Hematopoietic multipotent progenitor cell treated with erythropoietin and hydrocortisone succinate and interleukin-3 and kit ligand, for 4 days (in vitro differentiated cells): ENCODE results near the gene HSFY1.
"Not testable (repeated sequence)": the region's sequence is repeated elsewhere in the genome, so short reads cannot be mapped to it uniquely, and the experiment has no call there.

Experiments
- DNase-seq: peaks from one replicate; pipeline ENCODE4 v3.0.0-alpha.2; 2015

HSFY1 gene, protein sequence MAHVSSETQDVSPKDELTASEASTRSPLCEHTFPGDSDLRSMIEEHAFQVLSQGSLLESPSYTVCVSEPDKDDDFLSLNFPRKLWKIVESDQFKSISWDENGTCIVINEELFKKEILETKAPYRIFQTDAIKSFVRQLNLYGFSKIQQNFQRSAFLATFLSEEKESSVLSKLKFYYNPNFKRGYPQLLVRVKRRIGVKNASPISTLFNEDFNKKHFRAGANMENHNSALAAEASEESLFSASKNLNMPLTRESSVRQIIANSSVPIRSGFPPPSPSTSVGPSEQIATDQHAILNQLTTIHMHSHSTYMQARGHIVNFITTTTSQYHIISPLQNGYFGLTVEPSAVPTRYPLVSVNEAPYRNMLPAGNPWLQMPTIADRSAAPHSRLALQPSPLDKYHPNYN

DNA sequence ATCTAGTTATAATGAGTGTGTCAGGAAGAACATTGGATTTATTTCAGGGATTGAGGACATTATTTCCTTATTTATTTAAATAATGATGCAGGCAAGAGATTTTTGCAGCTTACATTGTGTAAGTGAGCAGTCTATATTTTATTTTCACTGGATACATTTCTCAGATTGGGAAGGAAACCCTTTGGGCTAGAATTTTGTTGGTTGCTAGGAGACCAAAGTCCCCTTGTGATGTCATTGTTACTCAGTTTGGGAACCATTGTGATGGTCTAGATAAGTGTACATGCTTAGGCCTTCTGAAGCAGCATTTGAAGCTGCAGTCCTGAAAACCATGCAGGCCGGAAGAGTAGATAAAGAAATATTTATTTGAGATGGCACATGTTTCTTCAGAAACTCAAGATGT, at the start of gene HSFY1:
Gene HSFY1 (plus strand): TSS at position 301 of the 400 bp plus-strand sequence. CDS start 68 bp downstream, at position 369.
- not testable (repeated sequence) for DNase-seq

DNA sequence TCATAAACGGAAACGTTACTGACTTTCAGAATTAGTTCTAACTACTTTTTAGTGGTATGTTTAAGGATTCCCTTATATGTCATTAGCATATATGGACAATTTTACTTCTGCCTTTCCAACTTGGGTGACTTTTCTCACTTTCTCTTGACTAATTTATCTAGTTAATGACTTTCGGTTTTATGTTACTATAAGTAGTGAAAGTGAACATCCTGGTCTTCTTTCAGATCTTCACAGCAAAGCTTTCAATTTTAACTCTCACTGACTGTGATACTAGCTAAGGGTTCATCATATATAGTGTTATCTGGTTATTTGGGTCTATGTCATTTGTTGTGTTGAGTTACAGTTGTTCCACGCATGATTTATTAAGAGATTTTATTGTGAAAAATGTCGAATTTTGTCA, 42.3 kb upstream of the HSFY1 start:
- DNase-seq = not testable (repeated sequence)

DNA sequence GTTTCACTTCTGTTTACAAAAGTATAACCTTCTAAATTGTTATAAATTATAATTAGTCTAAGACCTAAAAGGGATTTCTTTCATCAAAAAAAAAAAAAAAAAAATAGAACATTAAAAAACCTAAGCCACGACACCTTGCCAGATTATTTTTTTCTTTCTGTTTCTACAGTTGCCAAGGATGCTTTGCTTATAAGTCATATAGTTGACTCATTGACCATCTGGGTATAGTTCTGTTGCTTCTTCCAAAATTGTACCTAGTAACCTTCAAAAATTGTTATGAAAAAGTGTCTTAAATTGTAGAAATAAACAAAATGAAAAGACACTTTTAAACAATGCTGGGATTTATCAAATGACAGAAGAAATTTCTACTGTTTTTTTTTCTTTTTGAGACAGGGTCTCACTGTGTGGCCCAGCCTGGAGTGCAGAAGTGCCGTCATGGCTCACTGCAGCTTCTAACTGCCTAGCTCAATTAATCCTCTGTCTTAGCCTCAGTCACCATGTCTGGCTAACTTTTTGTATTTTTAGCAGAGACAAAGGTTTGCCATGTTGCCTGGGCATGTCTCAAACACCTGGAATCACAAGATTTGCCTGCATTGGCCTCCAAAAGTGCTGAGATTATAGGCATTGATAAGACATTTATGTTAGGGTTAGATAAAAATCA, 15.4 kb upstream of the HSFY1 start:
- not testable (repeated sequence) for DNase-seq

DNA sequence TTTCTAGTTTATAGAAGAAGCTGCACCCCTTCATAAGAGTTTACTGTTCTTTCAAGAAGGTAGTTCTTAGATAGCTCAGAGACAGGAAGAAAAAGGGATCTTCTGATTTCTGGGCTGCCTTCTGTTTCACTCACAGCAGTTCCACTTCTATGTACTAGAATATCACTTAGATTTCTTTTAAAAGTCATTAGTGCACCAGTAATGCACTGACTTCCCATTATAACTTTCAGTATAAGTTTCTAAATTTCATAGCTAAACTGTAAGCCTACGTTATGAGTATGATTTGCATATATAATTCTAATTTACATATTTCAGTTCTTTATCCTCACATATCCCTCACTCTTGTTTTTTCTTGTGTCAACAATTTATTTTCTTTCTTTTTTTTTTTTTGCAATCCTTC, 7.6 kb upstream of the HSFY1 start:
- not testable (repeated sequence) for DNase-seq

DNA sequence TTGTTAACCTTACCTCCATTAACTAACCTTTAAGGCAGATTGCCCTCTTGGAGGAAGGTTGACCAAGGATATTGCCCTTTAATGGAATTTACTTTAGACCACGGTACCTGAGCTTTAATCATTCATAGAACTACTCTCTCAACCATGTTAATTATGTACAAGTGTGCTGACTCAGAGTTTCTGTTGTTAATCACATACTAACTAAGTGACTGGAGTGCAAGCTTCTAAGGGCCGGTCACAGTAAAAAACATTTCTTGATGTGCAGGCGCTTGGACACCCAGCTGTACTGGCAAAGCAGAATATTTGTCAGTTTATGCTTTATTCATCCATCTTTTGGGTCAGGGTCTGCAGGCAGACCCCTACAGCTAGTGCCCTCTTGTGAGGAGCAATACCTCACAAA, 6.6 kb downstream of the HSFY1 start:
- not testable (repeated sequence) for DNase-seq

DNA sequence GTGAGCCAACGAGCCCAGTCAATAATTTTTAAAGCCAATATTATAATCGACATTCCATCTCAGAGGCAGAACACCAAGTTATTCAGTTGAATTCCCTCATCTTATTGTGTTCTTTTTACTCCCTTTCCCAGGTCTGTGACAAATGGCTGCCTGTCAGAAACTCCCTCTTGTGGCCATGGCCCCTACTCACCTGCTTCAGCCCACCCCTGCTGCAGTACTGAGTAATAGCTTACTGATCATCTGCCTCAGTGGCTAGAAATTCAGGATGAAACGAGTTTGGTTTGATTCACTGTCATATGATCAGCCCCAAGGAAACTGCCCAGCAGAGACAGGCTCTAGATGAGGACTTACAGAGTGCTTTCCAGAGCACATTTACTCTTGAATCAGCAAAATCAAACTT, 19.4 kb downstream of the HSFY1 start:
- not testable (repeated sequence) for DNase-seq
